Pancreas (tissue), 10 donors: ENCODE data around the gene RAPGEF3. TPM values are rescaled to one million over a fixed set of nuclear protein-coding genes. Genes with fewer than 3 reads are reported as not detected.

Source experiments
- ATAC-seq, 4 donors: fragments of 200-7000 bp; cut with Tn5 transposase; one replicate each; pipeline versions ENCODE4 v1.8.0 to v1.9.1; 2020; ENCODE audit warnings: mild to moderate bottlenecking in 4 of 4, moderate library complexity in 4 of 4
- DNase-seq, 6 donors: peaks; one replicate each; pipeline ENCODE4 v3.0.0-alpha.2; 2020
- FAIRE-seq: peaks from 2 replicates; lab custom pipeline; 2012; peaks lifted over from hg19 to GRCh38; lab: Jason Lieb, UNC
- H3K27ac ChIP-seq, 4 donors: fragments of 200-600 bp; sonication (generic); 1 replicate in 3 of 4; 2 replicates in 1 of 4; pipeline versions ENCODE4 v1.5.0 to v1.8.0; 2020
- H3K27me3 ChIP-seq, 4 donors: fragments of 200-600 bp; one replicate each; pipeline ENCODE4 v1.8.0; 2021
- H3K36me3 ChIP-seq, 3 donors: fragments of 200-600 bp; sonication (generic) in 1 of 3; one replicate each; pipeline versions ENCODE4 v1.5.0 to v1.8.0; 2020 to 2021
- H3K4me1 ChIP-seq, 3 donors: fragments of 200-600 bp; one replicate each; pipeline ENCODE4 v1.8.0; 2021
- H3K4me3 ChIP-seq, 4 donors: fragments of 200-600 bp; sonication (generic) in 2 of 4; one replicate each; pipeline versions ENCODE4 v1.5.0 to v1.8.0; 2020 to 2021
- H3K9me3 ChIP-seq, 4 donors: fragments of 200-600 bp; one replicate each; pipeline ENCODE4 v1.8.0; 2021
- WGBS, 2 donors: extraction: QIAGEN DNeasy Blood & Tissue Kit; methylation state at CpG; one replicate each; pipeline ENCODE4 v1.1.7; 2013; 5-methylcytosine and 5-hydroxymethylcytosine counted together
- intact Hi-C, 3 donors: fragments of 100-400 bp; cut with DNase I; formaldehyde crosslinking; loops; one replicate each; pipeline versions ENCODE4 v1.11.1 to v1.14.2; 2022
- polyA plus RNA-seq, 2 donors: library from polyadenylated mRNA; stranded (reverse); fragments of 200-250 nt; gene quantifications; one replicate each; pipeline ENCODE4 v1.2.3, GENCODE V29; 2013
- total RNA-seq, 6 donors: library from RNA; stranded (reverse); fragmentation: NEBNext Ultra II Directional in 4 of 6; extraction: Animal tissue kit (Norgen Biotek cat#: 25700) in 4 of 6; gene quantifications; one replicate each; pipeline versions ENCODE4 v1.2.1 to v1.2.4, GENCODE V29; 2021 to 2023
- TF ChIP-seq, protein P1 (sequence below), 4 donors: fragments of 200-600 bp; sonication (generic) in 3 of 4; IDR thresholded peaks; one replicate each; pipeline versions ENCODE4 v1.5.0 to v1.8.0; 2021; ENCODE audit warnings: antibody characterized with exemption in 4 of 4
- donor health status: healthy with polysubstance abuse.
- donor health status: DM: no; HTN: no; CAD: no; lungs with moderate emphysema.
- donor health status: DM: no; HTN: no; CAD: no.
- donor health status: control.
- donor health status: control.
- donor health status: Bipolar disorder and iron deficiency.
- donor health status: DM: yes; HTN: yes; CAD: no.
- donor health status: DM: no; HTN: no; CAD: no.
- donor health status: DM: no; HTN: no; CAD: no.
- donor health status: DM: yes; HTN: yes; CAD: no.

RAPGEF3 gene
- total and polyA plus RNA-seq, 8 donors, result 2.5 to 54.4 (median 5.5) TPM

- H3K27ac ChIP-seq, result peak overlapping the region in 1 of 4 donors; percentile 82
- TF ChIP-seq, protein P1, sequence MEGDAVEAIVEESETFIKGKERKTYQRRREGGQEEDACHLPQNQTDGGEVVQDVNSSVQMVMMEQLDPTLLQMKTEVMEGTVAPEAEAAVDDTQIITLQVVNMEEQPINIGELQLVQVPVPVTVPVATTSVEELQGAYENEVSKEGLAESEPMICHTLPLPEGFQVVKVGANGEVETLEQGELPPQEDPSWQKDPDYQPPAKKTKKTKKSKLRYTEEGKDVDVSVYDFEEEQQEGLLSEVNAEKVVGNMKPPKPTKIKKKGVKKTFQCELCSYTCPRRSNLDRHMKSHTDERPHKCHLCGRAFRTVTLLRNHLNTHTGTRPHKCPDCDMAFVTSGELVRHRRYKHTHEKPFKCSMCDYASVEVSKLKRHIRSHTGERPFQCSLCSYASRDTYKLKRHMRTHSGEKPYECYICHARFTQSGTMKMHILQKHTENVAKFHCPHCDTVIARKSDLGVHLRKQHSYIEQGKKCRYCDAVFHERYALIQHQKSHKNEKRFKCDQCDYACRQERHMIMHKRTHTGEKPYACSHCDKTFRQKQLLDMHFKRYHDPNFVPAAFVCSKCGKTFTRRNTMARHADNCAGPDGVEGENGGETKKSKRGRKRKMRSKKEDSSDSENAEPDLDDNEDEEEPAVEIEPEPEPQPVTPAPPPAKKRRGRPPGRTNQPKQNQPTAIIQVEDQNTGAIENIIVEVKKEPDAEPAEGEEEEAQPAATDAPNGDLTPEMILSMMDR (IDR thresholded peaks at IDR 0.05), result no peak
- DNase-seq (peak in 1 of 6 donors; percentile 83), ATAC-seq (no peak), FAIRE-seq (no peak)
- H3K4me1 ChIP-seq, result peaks cover 3 to 34% (median 19%) of the 10 kb centered on the region in 3 donors
- H3K36me3 ChIP-seq, result no peaks in the 10 kb centered on the region
- intact Hi-C loops, result no loop called here
- peak overlapping the region in 3 of 4 donors; percentile 39 to 70 (median 56) for H3K4me3 ChIP-seq
- no peaks in the 10 kb centered on the region for H3K27me3 ChIP-seq
- 70 to 72% methylated on average over 20 of the region's 20 CpGs for WGBS, 2 donors
- no peaks in the 10 kb centered on the region for H3K9me3 ChIP-seq
Observed at GRCh38 chr12:47757840-47758583, 668 bp downstream of the RAPGEF3 start.

- 78 to 82% methylated on average over 7 of the region's 7 CpGs for WGBS, 2 donors
- no peaks in the 10 kb centered on the region for H3K9me3 ChIP-seq
- peak overlapping the region in 2 of 4 donors; percentile 3 to 70 for H3K4me3 ChIP-seq
- TF ChIP-seq, protein P1 (IDR thresholded peaks at IDR 0.05), result no peak
- FAIRE-seq (no peak), DNase-seq (no peak), ATAC-seq (no peak)
- no peak overlapping the region for H3K27ac ChIP-seq
- H3K36me3 ChIP-seq, result no peaks in the 10 kb centered on the region
- intact Hi-C loops, result no loop called here
- no peaks in the 10 kb centered on the region for H3K27me3 ChIP-seq
- H3K4me1 ChIP-seq, result peaks cover 3 to 34% (median 19%) of the 10 kb centered on the region in 3 donors
Observed at GRCh38 chr12:47757364-47757839, 1.3 kb downstream of the RAPGEF3 start.

- TF ChIP-seq, protein P1 (IDR thresholded peaks at IDR 0.05), result no peak
- peak in 1 of 6 donors; percentile 34 for DNase-seq
- intact Hi-C loops, result no loop called here
- Histone ChIP-seq H3K4me1 (peaks cover 3 to 34% (median 19%) of the 10 kb centered on the region in 3 donors), H3K27me3 (no peaks in the 10 kb centered on the region), H3K27ac (peak overlapping the region in 2 of 4 donors; percentile 55 to 67), H3K4me3 (no peak overlapping the region), H3K9me3 (no peaks in the 10 kb centered on the region), H3K36me3 (no peaks in the 10 kb centered on the region)
- 73 to 75% methylated on average over 12 of the region's 12 CpGs for WGBS, 2 donors
- ATAC-seq, result peak in 1 of 4 donors; percentile 5
- no peak for FAIRE-seq
Observed at GRCh38 chr12:47755655-47756562, 2.8 kb downstream of the RAPGEF3 start.

GRCh38 chr12:47754881-47755280, 3.8 kb downstream of the RAPGEF3 start:
- intact Hi-C loops, result no loop called here
- no peaks in the 10 kb centered on the region for H3K36me3 ChIP-seq
- H3K4me3 ChIP-seq, result no peak overlapping the region
- no peaks in the 10 kb centered on the region for H3K9me3 ChIP-seq
- TF ChIP-seq, protein P1 (IDR thresholded peaks at IDR 0.05), result no peak
- DNase-seq (peak; percentile 75 to 91 (median 82)), ATAC-seq (peak; percentile 58 to 74 (median 66)), FAIRE-seq (no peak)
- peak overlapping the region; percentile 35 to 67 (median 60) for H3K27ac ChIP-seq
- 14 to 17% methylated on average over 3 of the region's 3 CpGs for WGBS, 2 donors
- H3K4me1 ChIP-seq, result peaks cover 3 to 34% (median 19%) of the 10 kb centered on the region in 3 donors
- H3K27me3 ChIP-seq, result no peaks in the 10 kb centered on the region
